ENCODE data around the gene LAGE3.
A peak's percentile ranks its signal among the peaks of the same experiment; 100 is the strongest.

The LAGE3 gene

DNA sequence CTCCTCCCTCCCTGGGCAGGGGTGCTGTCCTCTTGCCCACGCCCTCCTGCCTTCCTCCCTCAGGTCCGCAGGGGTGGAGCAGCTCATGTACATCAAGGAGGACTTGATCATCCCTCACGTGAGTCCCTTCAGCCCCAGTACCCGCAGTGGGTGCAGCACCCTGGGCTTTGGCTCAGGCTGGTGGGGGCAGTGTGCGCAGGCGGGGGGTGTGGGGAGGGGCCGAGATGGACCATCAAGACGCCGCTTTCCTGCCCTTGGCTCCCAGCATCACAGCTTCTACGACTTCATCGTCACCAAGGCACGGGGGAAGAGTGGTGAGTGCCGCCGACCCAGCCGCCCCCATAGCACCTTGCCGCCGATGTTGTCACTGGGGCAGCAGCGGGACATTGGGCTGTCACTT, 29.5 kb downstream of the LAGE3 start:
- DNase-seq = no peak
- peaks cover 3% of the 10 kb centered on the region for H3K36me3 ChIP-seq
- no peaks in the 10 kb centered on the region for H3K27me3 ChIP-seq
- H3K4me3 ChIP-seq (ENCODE audit: low read depth, low read length) = no peak overlapping the region
- TF ChIP-seq CTCF (IDR thresholded peaks at IDR 0.05; ENCODE audit: low read depth, low read length) = no peak
- no peaks in the 10 kb centered on the region for H3K9me3 ChIP-seq
- H3K4me1 ChIP-seq = no peaks in the 10 kb centered on the region

- Histone ChIP-seq H3K27me3 (no peaks in the 10 kb centered on the region), H3K36me3 (peaks cover 3% of the 10 kb centered on the region), H3K9me3 (no peaks in the 10 kb centered on the region), H3K4me1 (no peaks in the 10 kb centered on the region; the same call in 1 of the 2 replicates), H3K4me3 (ENCODE audit: low read depth, low read length) (no peak overlapping the region)
- no peak for DNase-seq
- no peak for TF ChIP-seq CTCF (IDR thresholded peaks at IDR 0.05; ENCODE audit: low read depth, low read length)
These were observed 30.6 kb downstream of the LAGE3 start for GRCh38 chrX:154448484-154448883.

DNA sequence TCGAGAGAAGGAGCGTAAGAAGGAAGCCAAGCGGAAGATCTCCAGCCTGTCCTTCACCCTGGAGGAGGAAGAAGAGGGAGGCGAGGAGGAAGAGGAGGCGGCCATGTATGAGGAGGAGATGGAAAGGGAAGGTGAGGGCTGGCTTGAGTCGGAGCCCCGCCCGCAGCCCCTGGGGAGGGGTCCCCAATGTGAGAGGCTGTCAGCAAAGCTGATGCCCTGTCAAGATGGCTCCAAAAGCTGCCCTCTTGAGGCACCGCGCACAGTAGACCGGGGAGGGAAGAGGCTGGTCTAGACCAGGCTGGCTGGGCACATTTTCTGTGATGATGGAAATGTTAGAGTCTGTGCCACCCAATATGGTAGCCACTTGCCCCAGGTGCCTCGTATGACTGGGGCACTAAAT, 32.7 kb downstream of the LAGE3 start:
- Histone ChIP-seq H3K9me3 (no peaks in the 10 kb centered on the region), H3K36me3 (peaks cover 7% of the 10 kb centered on the region), H3K4me3 (ENCODE audit: low read depth, low read length) (no peak overlapping the region), H3K4me1 (no peaks in the 10 kb centered on the region; the same call in 1 of the 2 replicates), H3K27me3 (no peaks in the 10 kb centered on the region)
- DNase-seq = no peak
- no peak for TF ChIP-seq CTCF (IDR thresholded peaks at IDR 0.05; ENCODE audit: low read depth, low read length)

- DNase-seq = no peak
- no peak for TF ChIP-seq CTCF (IDR thresholded peaks at IDR 0.05; ENCODE audit: low read depth, low read length)
- Histone ChIP-seq H3K36me3 (peaks cover 9% of the 10 kb centered on the region), H3K27me3 (no peaks in the 10 kb centered on the region), H3K9me3 (no peaks in the 10 kb centered on the region), H3K4me1 (no peaks in the 10 kb centered on the region; the same call in 1 of the 2 replicates), H3K4me3 (ENCODE audit: low read depth, low read length) (no peak overlapping the region)
These were observed 33.3 kb downstream of the LAGE3 start for GRCh38 chrX:154445776-154446175.

DNA sequence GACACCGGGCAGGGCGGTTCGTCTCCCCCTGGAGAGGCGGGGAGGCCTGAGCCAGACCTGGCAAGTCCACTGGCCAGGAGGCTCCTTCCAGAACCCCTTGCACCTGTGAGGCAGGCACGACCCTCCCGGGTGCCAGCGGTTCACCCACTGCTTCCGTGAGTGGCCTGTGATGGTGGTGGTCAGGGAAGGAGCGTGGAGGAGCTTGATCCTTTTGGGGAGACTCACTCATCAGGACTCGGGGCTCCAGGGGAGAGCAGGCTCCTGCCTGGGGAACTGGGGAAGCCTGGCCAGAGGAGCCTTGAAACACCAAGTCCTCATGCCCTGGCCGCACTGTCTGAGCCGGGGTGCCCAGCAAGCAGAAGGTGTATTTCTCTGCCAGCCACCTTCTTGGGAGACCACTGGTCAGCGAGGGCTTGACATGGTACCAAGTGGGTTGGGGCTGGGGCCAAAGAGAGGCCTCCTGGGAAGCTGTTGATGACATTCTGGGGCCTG, 34.3 kb downstream of the LAGE3 start:
- H3K36me3 ChIP-seq = peaks cover 8% of the 10 kb centered on the region
- no peak for TF ChIP-seq CTCF (IDR thresholded peaks at IDR 0.05; ENCODE audit: low read depth, low read length)
- no peak for DNase-seq
- H3K27me3 ChIP-seq = no peaks in the 10 kb centered on the region
- H3K4me3 ChIP-seq (ENCODE audit: low read depth, low read length) = peak overlapping the region; percentile 67
- no peaks in the 10 kb centered on the region for H3K9me3 ChIP-seq
- no peaks in the 10 kb centered on the region; the same call in 1 of the 2 replicates for H3K4me1 ChIP-seq

DNA sequence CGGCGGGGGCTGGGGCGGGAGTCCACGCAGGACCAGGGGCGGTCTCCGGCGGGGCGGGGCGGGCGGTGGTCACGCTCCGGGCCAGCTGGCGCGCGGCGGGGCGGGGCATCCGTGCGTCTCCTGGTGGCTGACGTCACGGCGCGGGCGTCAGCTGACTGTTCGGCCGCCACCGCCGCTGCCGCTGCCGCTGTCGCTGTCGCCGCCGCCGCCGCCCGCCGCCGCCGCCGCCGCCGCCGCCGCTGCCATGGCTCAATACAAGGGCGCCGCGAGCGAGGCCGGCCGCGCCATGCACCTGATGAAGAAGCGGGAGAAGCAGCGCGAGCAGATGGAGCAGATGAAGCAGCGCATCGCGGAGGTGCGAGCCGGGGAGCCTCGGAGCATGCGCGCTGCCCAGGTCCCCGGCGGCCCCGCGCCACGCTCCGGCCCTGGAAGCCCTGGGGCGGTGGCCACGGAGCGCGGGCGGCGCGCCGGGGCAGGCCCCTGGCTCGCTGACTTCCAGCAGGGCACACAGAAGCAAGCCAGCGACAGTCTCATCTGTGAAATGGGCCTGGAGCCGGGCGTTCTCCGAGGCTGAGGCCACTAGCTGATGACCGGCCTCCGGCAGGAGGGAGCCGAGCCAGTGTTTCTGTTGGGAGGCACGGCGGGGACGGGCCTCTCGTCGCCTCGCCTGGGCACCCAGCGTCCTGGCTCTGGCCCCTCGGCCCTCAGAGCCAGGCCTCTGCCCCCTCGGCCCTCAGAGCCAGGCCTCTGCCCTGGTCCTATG, 34.9 kb downstream of the LAGE3 start, which contains the start of gene FAM50A:
FAM50A (plus strand) TSS at position 150 of the 763 bp plus-strand sequence; CDS start at position 245, 95 bp downstream.
- H3K4me1 ChIP-seq = no peaks in the 10 kb centered on the region; the same call in 1 of the 2 replicates
- peak within 1 kb of the TSS; percentile 67 for H3K4me3 ChIP-seq (ENCODE audit: low read depth, low read length)
- H3K36me3 ChIP-seq = peaks cover 9% of the 10 kb centered on the region
- TF ChIP-seq CTCF (IDR thresholded peaks at IDR 0.05; ENCODE audit: low read depth, low read length) = no peak
- H3K27me3 ChIP-seq = no peaks in the 10 kb centered on the region
- H3K9me3 ChIP-seq = no peaks in the 10 kb centered on the region
- DNase-seq = peak; percentile 78

Data from BE2C (cell line).